ENCODE data around the gene CPXM1.
"Not testable (repeated sequence)": the region's sequence is repeated elsewhere in the genome, so short reads cannot be mapped to it uniquely, and the experiment has no call there.

CPXM1 gene

GRCh38 chr20:2799688-2800520 lies 523 bp downstream of the CPXM1 start:
- no peak for FAIRE-seq

GRCh38 chr20:2799271-2799670 lies 1.2 kb downstream of the CPXM1 start:
- FAIRE-seq, result no peak

- no peak for FAIRE-seq
Observed at GRCh38 chr20:2798814-2799213, 1.6 kb downstream of the CPXM1 start.

- FAIRE-seq, result no peak
Observed at GRCh38 chr20:2798095-2798805, 2.2 kb downstream of the CPXM1 start.

GRCh38 chr20:2797136-2797983 lies 3.1 kb downstream of the CPXM1 start:
- no peak for FAIRE-seq

GRCh38 chr20:2796011-2796660 lies 4.3 kb downstream of the CPXM1 start:
- FAIRE-seq, result no peak

- no peak for FAIRE-seq
Observed at GRCh38 chr20:2795451-2795850, 5.0 kb downstream of the CPXM1 start.

- FAIRE-seq, result no peak
Observed at GRCh38 chr20:2794866-2795447, 5.5 kb downstream of the CPXM1 start.

- no peak for FAIRE-seq
Observed at GRCh38 chr20:2794202-2794748, 6.2 kb downstream of the CPXM1 start.

GRCh38 chr20:2793471-2793870 lies 7.0 kb downstream of the CPXM1 start:
- no peak for FAIRE-seq

GRCh38 chr20:2783908-2784566 lies 16.4 kb downstream of the CPXM1 start:
- FAIRE-seq, result no peak

GRCh38 chr20:2780948-2781347 lies 19.5 kb downstream of the CPXM1 start:
- no peak for FAIRE-seq

- no peak for FAIRE-seq
Observed at GRCh38 chr20:2778602-2779321, 21.7 kb downstream of the CPXM1 start.

GRCh38 chr20:2775139-2775538 lies 25.3 kb downstream of the CPXM1 start:
- no peak for FAIRE-seq

GRCh38 chr20:2773812-2774211 lies 26.6 kb downstream of the CPXM1 start:
- FAIRE-seq, result no peak

GRCh38 chr20:2771631-2772080 lies 28.8 kb downstream of the CPXM1 start:
- FAIRE-seq, result no peak

GRCh38 chr20:2770091-2770490 lies 30.3 kb downstream of the CPXM1 start:
- FAIRE-seq, result not testable (repeated sequence)

- FAIRE-seq, result no peak
Observed at GRCh38 chr20:2768632-2769015, 31.8 kb downstream of the CPXM1 start.

GRCh38 chr20:2767768-2768631 lies 32.4 kb downstream of the CPXM1 start:
- no peak for FAIRE-seq

GRCh38 chr20:2763186-2763585 lies 37.2 kb downstream of the CPXM1 start:
- FAIRE-seq, result no peak
